T-helper 1 cell treated with Interleukin-12 subunit alpha and Interleukin-12 subunit beta and Interleukin-4 antibody, amounts not matched to agents 30 μg/mL and 1 μg/mL, for 36 hours (primary cell): ENCODE results near the gene THAP3.

ENCODE experiments used
- H3K27ac Mint-ChIP-seq: one replicate; pipeline ENCODE4 v1.8.0; 2021; ENCODE audit warnings: mild to moderate bottlenecking, mixed read lengths
- H3K27me3 Mint-ChIP-seq: one replicate; pipeline ENCODE4 v1.8.0; 2021; ENCODE audit warnings: low read depth, mixed read lengths
- H3K36me3 Mint-ChIP-seq: one replicate; pipeline ENCODE4 v1.8.0; 2021; ENCODE audit warnings: low read depth, mixed read lengths
- H3K4me1 Mint-ChIP-seq: one replicate; pipeline ENCODE4 v1.8.0; 2021; ENCODE audit warnings: low read depth, mixed read lengths
- H3K4me3 Mint-ChIP-seq: one replicate; pipeline ENCODE4 v1.8.0; 2021; ENCODE audit warnings: mild to moderate bottlenecking, moderate library complexity, mixed read lengths
- H3K9me3 Mint-ChIP-seq: one replicate; pipeline ENCODE4 v1.8.0; 2021; ENCODE audit warnings: mixed read lengths

The THAP3 gene, protein sequence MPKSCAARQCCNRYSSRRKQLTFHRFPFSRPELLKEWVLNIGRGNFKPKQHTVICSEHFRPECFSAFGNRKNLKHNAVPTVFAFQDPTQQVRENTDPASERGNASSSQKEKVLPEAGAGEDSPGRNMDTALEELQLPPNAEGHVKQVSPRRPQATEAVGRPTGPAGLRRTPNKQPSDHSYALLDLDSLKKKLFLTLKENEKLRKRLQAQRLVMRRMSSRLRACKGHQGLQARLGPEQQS

DNA sequence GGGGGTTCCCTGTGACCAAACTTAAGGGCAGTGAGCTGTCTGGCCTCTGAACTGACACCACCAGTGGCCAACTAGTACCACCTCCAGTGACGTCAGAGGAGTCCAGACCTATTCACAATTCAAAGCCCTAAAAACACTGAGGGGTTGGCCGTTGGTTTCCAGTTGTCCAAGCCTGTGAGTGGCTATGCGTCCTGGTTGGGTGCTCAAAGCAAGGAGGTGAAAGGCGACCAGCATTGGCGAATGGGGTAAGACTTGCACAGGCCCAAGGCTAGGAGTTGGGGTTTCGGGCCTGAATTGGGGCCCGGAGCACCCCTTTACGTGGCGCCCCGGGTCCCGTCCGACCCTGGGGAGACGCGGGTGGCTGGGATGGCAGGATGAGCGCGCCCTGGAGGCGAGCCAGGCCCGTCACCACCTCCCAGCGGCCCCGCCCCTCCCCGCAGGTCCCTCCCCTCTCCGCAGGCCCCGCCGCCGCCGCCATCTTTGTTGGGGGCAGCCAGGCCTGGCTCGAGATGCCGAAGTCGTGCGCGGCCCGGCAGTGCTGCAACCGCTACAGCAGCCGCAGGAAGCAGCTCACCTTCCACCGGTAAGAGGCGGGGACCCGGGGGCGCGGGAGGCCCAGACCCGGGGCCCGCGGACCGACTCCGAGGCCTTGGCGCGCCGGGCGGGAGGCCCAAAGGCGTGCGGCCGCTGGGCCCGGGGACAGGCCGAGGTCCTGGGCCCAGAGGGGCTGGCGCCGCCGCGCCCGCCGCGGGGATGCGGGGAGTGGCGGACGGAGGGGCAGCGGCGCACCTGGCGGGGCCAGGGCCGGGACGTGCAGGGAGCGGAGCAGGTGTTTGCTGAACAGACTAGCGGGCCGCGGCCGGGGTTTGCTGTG is at the start of gene THAP3:
TSS of gene THAP3 (plus strand) at position 159 of the 874 bp plus-strand sequence. CDS start at position 510, 351 bp downstream.
- Mint-ChIP-seq H3K36me3 (peaks cover 31% of the 10 kb centered on the region), H3K4me1 (peaks cover 21% of the 10 kb centered on the region)

DNA sequence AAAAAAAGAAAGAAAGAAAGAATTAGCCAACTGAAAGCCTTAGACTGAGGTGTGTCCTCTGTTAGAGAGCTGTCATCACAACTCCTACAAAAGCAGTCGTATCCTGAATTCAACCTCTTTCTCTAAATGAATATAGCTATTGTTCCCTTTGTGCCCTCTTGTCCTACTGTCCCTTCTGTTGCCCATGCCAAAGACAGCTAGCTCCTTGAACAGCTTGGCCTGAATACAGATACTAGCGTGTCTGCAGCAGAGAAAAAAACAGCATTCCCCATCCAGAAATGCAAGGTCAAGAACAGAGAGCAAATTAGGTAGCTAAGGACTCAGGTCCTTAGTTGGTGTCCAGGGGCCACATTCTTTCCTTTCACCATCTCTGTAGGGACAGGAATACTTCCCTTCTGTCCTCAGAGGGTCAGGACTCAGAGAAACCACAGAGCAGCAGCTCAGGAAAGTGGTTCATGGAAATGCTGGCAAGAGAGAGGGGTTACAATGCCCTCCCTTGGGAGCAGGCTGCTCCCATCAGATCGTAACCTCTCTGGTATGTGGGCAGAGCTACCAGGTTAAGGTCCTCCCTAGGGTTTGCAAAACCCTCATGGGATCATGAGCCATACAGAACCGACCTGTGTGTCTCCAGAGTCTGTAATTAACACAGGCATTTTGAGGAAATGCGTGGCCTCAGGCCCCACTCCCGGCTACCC is 46.7 kb upstream of the THAP3 start:
- H3K27ac Mint-ChIP-seq = no peak overlapping the region
- H3K36me3 Mint-ChIP-seq = peaks cover 3% of the 10 kb centered on the region
- peaks cover under 1% of the 10 kb centered on the region for H3K27me3 Mint-ChIP-seq
- no peaks in the 10 kb centered on the region for H3K9me3 Mint-ChIP-seq
- H3K4me3 Mint-ChIP-seq = no peak overlapping the region
- peaks cover 20% of the 10 kb centered on the region for H3K4me1 Mint-ChIP-seq

More for the DNA sequence above, at the start of gene THAP3:
- no peaks in the 10 kb centered on the region for H3K9me3 Mint-ChIP-seq
- H3K27me3 Mint-ChIP-seq = no peaks in the 10 kb centered on the region
- H3K4me3 Mint-ChIP-seq = peak within 1 kb of the TSS; percentile 95
- peak within 1 kb of the TSS; percentile 89 for H3K27ac Mint-ChIP-seq

DNA sequence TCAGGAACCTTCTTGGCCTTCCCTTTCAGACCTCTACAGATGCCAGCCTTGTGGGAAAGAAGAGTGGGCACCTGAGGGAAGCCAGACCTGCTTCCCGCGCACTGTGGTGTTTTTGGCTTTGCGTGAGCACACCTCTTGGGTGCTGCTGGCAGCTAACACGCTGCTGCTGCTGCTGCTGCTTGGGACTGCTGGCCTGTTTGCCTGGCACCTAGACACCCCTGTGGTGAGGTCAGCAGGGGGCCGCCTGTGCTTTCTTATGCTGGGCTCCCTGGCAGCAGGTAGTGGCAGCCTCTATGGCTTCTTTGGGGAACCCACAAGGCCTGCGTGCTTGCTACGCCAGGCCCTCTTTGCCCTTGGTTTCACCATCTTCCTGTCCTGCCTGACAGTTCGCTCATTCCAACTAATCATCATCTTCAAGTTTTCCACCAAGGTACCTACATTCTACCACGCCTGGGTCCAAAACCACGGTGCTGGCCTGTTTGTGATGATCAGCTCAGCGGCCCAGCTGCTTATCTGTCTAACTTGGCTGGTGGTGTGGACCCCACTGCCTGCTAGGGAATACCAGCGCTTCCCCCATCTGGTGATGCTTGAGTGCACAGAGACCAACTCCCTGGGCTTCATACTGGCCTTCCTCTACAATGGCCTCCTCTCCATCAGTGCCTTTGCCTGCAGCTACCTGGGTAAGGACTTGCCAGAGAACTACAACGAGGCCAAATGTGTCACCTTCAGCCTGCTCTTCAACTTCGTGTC is 45.9 kb upstream of the THAP3 start:
- Mint-ChIP-seq H3K9me3 (no peaks in the 10 kb centered on the region), H3K36me3 (peaks cover 3% of the 10 kb centered on the region), H3K4me1 (peaks cover 20% of the 10 kb centered on the region), H3K27ac (peak overlapping the region; percentile 93), H3K27me3 (no peaks in the 10 kb centered on the region), H3K4me3 (peak overlapping the region; percentile 90)

DNA sequence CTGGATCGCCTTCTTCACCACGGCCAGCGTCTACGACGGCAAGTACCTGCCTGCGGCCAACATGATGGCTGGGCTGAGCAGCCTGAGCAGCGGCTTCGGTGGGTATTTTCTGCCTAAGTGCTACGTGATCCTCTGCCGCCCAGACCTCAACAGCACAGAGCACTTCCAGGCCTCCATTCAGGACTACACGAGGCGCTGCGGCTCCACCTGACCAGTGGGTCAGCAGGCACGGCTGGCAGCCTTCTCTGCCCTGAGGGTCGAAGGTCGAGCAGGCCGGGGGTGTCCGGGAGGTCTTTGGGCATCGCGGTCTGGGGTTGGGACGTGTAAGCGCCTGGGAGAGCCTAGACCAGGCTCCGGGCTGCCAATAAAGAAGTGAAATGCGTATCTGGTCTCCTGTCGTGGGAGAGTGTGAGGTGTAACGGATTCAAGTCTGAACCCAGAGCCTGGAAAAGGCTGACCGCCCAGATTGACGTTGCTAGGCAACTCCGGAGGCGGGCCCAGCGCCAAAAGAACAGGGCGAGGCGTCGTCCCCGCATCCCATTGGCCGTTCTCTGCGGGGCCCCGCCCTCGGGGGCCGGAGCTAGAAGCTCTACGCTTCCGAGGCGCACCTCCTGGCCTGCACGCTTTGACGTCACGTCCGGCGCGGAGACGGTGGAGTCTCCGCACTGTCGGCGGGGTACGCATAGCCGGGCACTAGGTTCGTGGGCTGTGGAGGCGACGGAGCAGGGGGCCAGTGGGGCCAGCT is 45.1 kb upstream of the THAP3 start, which contains the start of gene ZBTB48:
TSS of gene ZBTB48 (plus strand) at position 621 of the 745 bp plus-strand sequence. CDS start 616 bp downstream, outside the sequence.
- Mint-ChIP-seq H3K27me3 (no peaks in the 10 kb centered on the region), H3K4me3 (peak within 1 kb of the TSS; percentile 90), H3K4me1 (peaks cover 20% of the 10 kb centered on the region), H3K27ac (peak within 1 kb of the TSS; percentile 93), H3K36me3 (peaks cover 3% of the 10 kb centered on the region), H3K9me3 (no peaks in the 10 kb centered on the region)

DNA sequence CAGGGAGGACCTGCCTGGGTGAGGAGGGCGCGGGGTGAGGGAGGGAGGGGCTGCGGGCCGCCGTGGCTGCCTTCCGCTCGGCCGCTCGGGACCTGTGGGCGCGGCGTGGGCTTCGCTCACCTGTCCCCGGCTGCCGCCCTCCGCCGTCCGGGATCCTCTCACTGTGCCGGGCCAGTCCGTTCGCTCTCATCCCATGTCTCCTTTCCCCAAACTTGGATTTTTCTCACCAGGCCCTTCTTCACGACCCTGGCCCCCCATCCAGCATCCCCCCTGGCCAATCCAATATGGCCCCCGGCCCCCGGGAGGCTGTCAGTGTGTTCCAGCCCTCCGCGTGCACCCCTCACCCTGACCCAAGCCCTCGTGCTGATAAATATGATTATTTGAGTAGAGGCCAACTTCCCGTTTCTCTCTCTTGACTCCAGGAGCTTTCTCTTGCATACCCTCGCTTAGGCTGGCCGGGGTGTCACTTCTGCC is 44.5 kb upstream of the THAP3 start:
- Mint-ChIP-seq H3K27me3 (no peaks in the 10 kb centered on the region), H3K4me1 (peaks cover 26% of the 10 kb centered on the region), H3K9me3 (no peaks in the 10 kb centered on the region), H3K36me3 (peaks cover 3% of the 10 kb centered on the region), H3K4me3 (peak overlapping the region; percentile 90), H3K27ac (peak overlapping the region; percentile 93)

DNA sequence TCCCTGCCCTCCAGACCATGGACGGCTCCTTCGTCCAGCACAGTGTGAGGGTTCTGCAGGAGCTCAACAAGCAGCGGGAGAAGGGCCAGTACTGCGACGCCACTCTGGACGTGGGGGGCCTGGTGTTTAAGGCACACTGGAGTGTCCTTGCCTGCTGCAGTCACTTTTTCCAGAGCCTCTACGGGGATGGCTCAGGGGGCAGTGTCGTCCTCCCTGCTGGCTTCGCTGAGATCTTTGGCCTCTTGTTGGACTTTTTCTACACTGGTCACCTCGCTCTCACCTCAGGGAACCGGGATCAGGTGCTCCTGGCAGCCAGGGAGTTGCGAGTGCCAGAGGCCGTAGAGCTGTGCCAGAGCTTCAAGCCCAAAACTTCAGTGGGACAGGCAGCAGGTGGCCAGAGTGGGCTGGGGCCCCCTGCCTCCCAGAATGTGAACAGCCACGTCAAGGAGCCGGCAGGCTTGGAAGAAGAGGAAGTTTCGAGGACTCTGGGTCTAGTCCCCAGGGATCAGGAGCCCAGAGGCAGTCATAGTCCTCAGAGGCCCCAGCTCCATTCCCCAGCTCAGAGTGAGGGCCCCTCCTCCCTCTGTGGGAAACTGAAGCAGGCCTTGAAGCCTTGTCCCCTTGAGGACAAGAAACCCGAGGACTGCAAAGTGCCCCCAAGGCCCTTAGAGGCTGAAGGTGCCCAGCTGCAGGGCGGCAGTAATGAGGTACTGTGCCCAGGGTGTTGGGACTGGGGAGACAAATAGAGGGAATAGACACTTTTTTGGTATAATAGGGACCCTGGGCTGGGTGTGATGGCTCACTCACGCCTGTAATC is 43.9 kb upstream of the THAP3 start:
- H3K9me3 Mint-ChIP-seq = no peaks in the 10 kb centered on the region
- H3K27me3 Mint-ChIP-seq = no peaks in the 10 kb centered on the region
- H3K27ac Mint-ChIP-seq = peak overlapping the region; percentile 92
- peaks cover 26% of the 10 kb centered on the region for H3K4me1 Mint-ChIP-seq
- H3K4me3 Mint-ChIP-seq = peak overlapping the region; percentile 90
- peaks cover 3% of the 10 kb centered on the region for H3K36me3 Mint-ChIP-seq

DNA sequence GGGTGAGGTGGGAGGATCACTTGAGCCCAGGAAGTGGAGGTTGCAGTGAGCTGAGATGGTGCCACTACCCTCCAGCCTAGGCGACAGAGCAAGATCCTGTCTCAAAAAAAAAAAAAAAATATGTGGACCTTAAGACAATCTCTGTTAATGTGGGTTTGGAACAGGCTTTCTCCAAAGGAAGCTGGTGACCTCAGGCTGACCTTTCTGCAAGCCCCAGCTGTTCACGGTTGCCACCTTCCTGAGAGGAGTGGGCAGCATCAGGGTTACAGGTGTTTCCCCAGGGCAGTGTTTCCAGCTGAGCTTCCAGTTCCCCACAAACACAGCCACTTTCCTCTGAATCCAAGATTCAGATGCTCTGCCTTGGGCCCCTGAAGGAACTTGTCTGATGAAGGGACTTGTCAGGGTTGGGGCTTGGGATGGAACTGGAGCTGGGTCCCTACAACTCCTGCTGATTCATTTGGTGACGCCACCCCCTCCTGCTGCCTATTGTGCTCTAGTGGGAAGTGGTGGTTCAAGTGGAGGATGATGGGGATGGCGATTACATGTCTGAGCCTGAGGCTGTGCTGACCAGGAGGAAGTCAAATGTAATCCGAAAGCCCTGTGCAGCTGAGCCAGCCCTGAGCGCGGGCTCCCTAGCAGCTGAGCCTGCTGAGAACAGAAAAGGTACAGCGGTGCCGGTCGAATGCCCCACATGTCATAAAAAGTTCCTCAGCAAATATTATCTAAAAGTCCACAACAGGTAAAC is 42.9 kb upstream of the THAP3 start:
- H3K27ac Mint-ChIP-seq = peak overlapping the region; percentile 15
- H3K27me3 Mint-ChIP-seq = no peaks in the 10 kb centered on the region
- H3K36me3 Mint-ChIP-seq = peaks cover 3% of the 10 kb centered on the region
- peak overlapping the region; percentile 26 for H3K4me3 Mint-ChIP-seq
- H3K4me1 Mint-ChIP-seq = peaks cover 26% of the 10 kb centered on the region
- H3K9me3 Mint-ChIP-seq = no peaks in the 10 kb centered on the region

DNA sequence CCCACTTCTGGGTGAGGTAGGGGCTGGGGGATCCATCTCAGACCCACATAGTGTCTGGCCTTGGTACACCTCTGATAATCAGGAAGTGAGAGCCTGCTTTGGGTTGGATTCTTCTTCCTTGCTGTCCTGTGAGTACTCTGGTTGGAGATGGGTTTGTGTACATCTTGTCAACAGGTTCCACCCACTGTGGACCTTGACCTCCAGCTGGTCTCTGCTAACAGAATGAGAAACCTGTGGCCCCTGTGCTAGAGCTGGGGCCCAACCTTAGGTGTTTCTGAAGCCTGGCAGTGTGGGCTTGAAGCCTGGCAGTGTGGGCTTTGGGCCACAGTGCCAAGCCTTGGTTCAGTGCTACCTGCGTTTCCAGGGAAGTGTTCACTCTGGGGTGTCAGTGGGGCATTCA is 42.3 kb upstream of the THAP3 start:
- peaks cover 26% of the 10 kb centered on the region for H3K4me1 Mint-ChIP-seq
- H3K4me3 Mint-ChIP-seq = peak overlapping the region; percentile 31
- peaks cover 3% of the 10 kb centered on the region for H3K36me3 Mint-ChIP-seq
- no peaks in the 10 kb centered on the region for H3K27me3 Mint-ChIP-seq
- H3K9me3 Mint-ChIP-seq = no peaks in the 10 kb centered on the region
- no peak overlapping the region for H3K27ac Mint-ChIP-seq

DNA sequence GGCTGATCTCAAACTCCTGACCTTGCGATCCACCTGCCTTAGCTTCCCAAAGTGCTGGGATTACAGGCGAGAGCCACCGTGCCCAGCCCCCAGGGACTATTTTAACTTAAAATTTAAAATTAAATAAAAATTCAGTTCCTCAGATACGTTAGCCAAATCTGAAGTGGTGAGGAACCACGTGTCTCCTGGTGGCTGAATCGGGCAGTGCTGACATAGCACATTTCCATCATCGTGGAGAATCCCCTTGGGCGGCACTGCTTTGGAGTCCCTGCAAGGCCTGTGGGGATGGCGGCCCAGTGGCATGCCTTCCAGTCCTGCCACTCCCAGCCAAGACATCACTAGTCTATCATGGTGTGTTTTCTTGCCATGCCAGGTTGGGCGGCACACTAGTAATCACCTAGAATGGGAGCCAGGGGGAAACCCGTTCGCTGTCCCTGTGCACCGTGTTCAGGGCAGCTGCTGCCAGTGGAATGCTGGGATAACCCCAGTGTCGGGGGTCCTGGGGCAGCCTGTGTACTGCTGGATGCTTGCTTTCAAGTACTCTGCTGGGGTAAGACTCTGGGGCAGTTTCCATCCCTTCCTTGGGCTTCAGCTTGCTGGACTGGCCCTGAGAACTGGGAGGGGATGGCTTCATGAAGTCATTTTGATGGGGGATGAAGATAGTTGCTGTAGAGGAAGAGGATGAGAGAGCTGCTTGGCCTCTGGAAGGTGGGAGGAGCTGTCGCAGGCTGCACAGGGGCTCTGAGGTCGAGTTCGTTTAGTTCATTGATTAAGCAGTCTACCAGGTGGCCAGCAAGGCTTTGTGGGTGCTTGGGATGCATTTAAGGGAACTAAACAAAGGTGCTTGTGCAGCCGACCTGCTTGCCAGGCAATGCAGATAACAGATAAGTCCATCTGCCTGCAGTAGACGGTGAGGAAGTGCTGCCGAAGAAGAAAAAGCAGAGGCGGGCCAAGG is 40.3 kb upstream of the THAP3 start:
- no peaks in the 10 kb centered on the region for H3K9me3 Mint-ChIP-seq
- H3K4me1 Mint-ChIP-seq = peaks cover 23% of the 10 kb centered on the region
- H3K36me3 Mint-ChIP-seq = peaks cover 3% of the 10 kb centered on the region
- no peaks in the 10 kb centered on the region for H3K27me3 Mint-ChIP-seq
- H3K27ac Mint-ChIP-seq = no peak overlapping the region
- H3K4me3 Mint-ChIP-seq = no peak overlapping the region

DNA sequence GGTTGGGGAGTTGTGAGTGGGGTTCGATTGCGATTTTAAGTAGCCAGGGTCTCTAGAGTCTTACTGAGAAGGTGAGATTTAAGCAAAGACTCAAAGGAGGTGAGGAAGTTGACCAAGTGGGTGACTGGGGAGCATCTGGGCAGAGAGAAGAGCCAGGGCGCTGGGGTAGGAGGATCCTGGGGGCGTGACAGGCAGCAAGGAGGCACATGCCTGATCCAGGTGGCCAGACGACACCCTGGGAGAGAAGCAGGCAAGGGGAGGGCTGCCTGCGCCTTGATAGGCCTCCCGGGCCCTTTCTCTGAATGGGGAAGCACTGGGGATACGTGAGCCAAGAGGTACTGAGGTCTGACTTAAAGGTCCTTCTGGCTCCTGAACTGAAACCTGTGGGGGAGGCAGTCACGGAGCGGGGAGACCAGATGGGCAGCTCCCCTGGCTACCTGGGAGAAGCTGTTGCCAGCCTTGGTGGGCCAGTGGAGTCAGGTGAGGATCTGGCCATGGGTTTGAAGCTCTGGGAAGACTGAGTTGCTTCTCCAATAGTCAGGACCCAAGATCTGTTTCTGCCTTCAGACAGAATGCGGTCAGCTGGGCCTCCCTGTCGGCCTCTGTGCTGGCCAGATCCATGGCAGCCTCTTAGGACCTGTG is 39.5 kb upstream of the THAP3 start:
- peaks cover 20% of the 10 kb centered on the region for H3K4me1 Mint-ChIP-seq
- no peak overlapping the region for H3K4me3 Mint-ChIP-seq
- no peaks in the 10 kb centered on the region for H3K27me3 Mint-ChIP-seq
- no peak overlapping the region for H3K27ac Mint-ChIP-seq
- no peaks in the 10 kb centered on the region for H3K9me3 Mint-ChIP-seq
- H3K36me3 Mint-ChIP-seq = peaks cover 3% of the 10 kb centered on the region

DNA sequence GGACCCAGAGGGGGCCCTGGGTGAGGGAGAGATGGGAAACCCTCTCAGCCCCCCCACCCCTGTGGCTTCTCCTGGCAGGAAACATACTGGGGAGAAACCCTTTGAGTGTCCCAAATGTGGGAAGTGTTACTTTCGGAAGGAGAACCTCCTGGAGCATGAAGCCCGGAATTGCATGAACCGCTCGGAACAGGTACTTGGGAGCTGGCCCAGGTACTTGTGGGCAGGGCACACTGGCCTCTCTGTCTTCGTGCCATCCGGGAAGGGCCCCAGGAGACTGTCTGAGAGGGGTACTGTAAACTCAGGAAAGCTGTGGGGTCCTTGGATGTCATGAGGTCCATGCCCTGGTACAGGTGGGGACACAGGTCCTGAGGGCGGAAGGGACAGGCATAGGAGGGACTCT is 38.8 kb upstream of the THAP3 start:
- no peaks in the 10 kb centered on the region for H3K9me3 Mint-ChIP-seq
- peaks cover under 1% of the 10 kb centered on the region for H3K36me3 Mint-ChIP-seq
- no peak overlapping the region for H3K27ac Mint-ChIP-seq
- H3K4me3 Mint-ChIP-seq = no peak overlapping the region
- peaks cover 15% of the 10 kb centered on the region for H3K4me1 Mint-ChIP-seq
- H3K27me3 Mint-ChIP-seq = no peaks in the 10 kb centered on the region
